Heart right ventricle (tissue), 16 donors: ENCODE results near the gene DYRK1A. TPM values are rescaled to one million over a fixed set of nuclear protein-coding genes. Genes with fewer than 3 reads are reported as not detected.

Source experiments
- ATAC-seq, 8 donors: fragments of 200-7000 bp; cut with Tn5 transposase; one replicate each; pipeline ENCODE4 v1.9.1; 2020; ENCODE audit warnings: mild to moderate bottlenecking in 8 of 8, moderate library complexity in 8 of 8, moderate number of reproducible peaks in 1 of 8
- DNase-seq, 2 donors: peaks; one replicate each; pipeline ENCODE4 v3.0.0-alpha.2; 2020
- H3K27ac ChIP-seq, 10 donors: fragments of 200-600 bp; sonication (generic) in 2 of 10; one replicate each; pipeline versions ENCODE4 v1.5.0 to v1.8.0; 2020 to 2022; ENCODE audit warnings: mild to moderate bottlenecking in 3 of 10
- H3K27me3 ChIP-seq, 7 donors: fragments of 200-600 bp; one replicate each; pipeline ENCODE4 v1.8.0; 2021 to 2022; ENCODE audit warnings: mild to moderate bottlenecking in 2 of 7
- H3K36me3 ChIP-seq, 9 donors: fragments of 200-600 bp; sonication (generic) in 1 of 9; one replicate each; pipeline versions ENCODE4 v1.5.0 to v1.8.0; 2020 to 2022; ENCODE audit warnings: mild to moderate bottlenecking in 2 of 9
- H3K4me1 ChIP-seq, 9 donors: fragments of 200-600 bp; sonication (generic) in 1 of 9; one replicate each; pipeline versions ENCODE4 v1.5.0 to v1.8.0; 2020 to 2022; ENCODE audit warnings: mild to moderate bottlenecking in 4 of 9
- H3K4me3 ChIP-seq, 10 donors: fragments of 200-600 bp; sonication (generic) in 2 of 10; one replicate each; pipeline versions ENCODE4 v1.5.0 to v1.8.0; 2020 to 2022; ENCODE audit warnings: mild to moderate bottlenecking in 7 of 10, moderate library complexity in 2 of 10
- H3K9me3 ChIP-seq, 11 donors: fragments of 200-600 bp in 10 of 11; sonication (generic) in 2 of 11; one replicate each; pipeline versions ENCODE4 v1.5.0 to v1.8.0; 2013 to 2022; ENCODE audit warnings: mild to moderate bottlenecking in 2 of 11, control low read depth in 1 of 11, moderate library complexity in 1 of 11
- WGBS, 2 donors: extraction: QIAGEN DNeasy Blood & Tissue Kit; methylation state at CpG; one replicate each; pipeline ENCODE4 v1.1.7; 2013; ENCODE audit warnings: inconsistent platforms in 1 of 2; 5-methylcytosine and 5-hydroxymethylcytosine counted together
- intact Hi-C, 10 donors: fragments of 100-400 bp; cut with DNase I; formaldehyde crosslinking; loops; one replicate each; pipeline versions ENCODE4 v1.11.1 to v1.14.2; 2022
- polyA plus RNA-seq, 2 donors: library from polyadenylated mRNA; stranded (reverse); fragments of 200-250 nt; gene quantifications; one replicate each; pipeline ENCODE4 v1.2.3, GENCODE V29; 2013
- total RNA-seq, 10 donors: library from RNA; stranded (reverse); fragmentation: NEBNext Ultra II Directional in 3 of 10; extraction: Animal tissue kit (Norgen Biotek cat#: 25700) in 3 of 10; gene quantifications; one replicate each; pipeline versions ENCODE4 v1.2.1 to v1.2.4, GENCODE V29; 2021 to 2023
- TF ChIP-seq, protein P1 (sequence below), 9 donors: fragments of 200-600 bp; sonication (generic) in 2 of 9; IDR thresholded peaks; one replicate each; pipeline versions ENCODE4 v1.5.0 to v1.8.0; 2021 to 2022; ENCODE audit warnings: antibody characterized with exemption in 9 of 9, mild to moderate bottlenecking in 5 of 9, moderate library complexity in 1 of 9
- donor health status: Arrhythmogenic right ventricular cardiomyopathy.
- donor health status: ischemic (EF 13 %, LVEDD 7.1; RV severe dilation, severe dysfunction).
- donor health status: healthy with polysubstance abuse.
- donor health status: DM: no; HTN: yes; CAD: no.
- donor health status: DM: no; HTN: no; CAD: no.
- donor health status: ischemic (EF 25% LVEDD 6.9; RV normal size, moderate dysfunction).
- donor health status: ischemic (EF 25% LVEDD 5.7; RV mildly dilated, moderate dysfunction).
- donor health status: healthy.
- donor health status: DM: yes; HTN: yes; CAD: no.
- donor health status: Ischemic cardiomyopathy.
- donor health status: ischemic (EF 35%, LVEDD 5.7; RV mildly dilated, moderate dysfunction).
- donor health status: nonischemic (EF 11% LVEDD 7.7; RV severe dilation, severe dysfunction).
- donor health status: DM: yes; HTN: yes; CAD: no.
- donor health status: PGD.
- donor health status: ischemic (EF 29% LVEDD 5.4; RV normal size, mild dysfunction).
- donor health status: nonischemic (EF 23%, LVEDD 6.1; RV moderate dilation, normal function).

Gene DYRK1A
- total and polyA plus RNA-seq, 12 donors = 24.7 to 94.2 (median 73.2) TPM

GRCh38 chr21:37563641-37564340 lies 197.2 kb downstream of the DYRK1A start:
- intact Hi-C loops = loop anchor here in 6 of 10 donors (5.0 to 10.0 kb wide), 7 partner anchors 69 to 489 kb away; partner anchors contain the start of genes DYRK1A (in 3 of the 6), VPS26C (in 2 of the 6), PIGP (in 1 of the 6) and TTC3 (in 1 of the 6)
- H3K27me3 ChIP-seq = no peaks in the 10 kb centered on the region
- no peaks in the 10 kb centered on the region for H3K36me3 ChIP-seq
- DNase-seq (peak; percentile 93), ATAC-seq (peak; percentile 94 to 98 (median 97))
- H3K4me1 ChIP-seq = peaks cover 0 to 40% (median 26%) of the 10 kb centered on the region in 9 donors
- H3K27ac ChIP-seq = peak overlapping the region; percentile 55 to 98 (median 94)
- TF ChIP-seq, protein P1, sequence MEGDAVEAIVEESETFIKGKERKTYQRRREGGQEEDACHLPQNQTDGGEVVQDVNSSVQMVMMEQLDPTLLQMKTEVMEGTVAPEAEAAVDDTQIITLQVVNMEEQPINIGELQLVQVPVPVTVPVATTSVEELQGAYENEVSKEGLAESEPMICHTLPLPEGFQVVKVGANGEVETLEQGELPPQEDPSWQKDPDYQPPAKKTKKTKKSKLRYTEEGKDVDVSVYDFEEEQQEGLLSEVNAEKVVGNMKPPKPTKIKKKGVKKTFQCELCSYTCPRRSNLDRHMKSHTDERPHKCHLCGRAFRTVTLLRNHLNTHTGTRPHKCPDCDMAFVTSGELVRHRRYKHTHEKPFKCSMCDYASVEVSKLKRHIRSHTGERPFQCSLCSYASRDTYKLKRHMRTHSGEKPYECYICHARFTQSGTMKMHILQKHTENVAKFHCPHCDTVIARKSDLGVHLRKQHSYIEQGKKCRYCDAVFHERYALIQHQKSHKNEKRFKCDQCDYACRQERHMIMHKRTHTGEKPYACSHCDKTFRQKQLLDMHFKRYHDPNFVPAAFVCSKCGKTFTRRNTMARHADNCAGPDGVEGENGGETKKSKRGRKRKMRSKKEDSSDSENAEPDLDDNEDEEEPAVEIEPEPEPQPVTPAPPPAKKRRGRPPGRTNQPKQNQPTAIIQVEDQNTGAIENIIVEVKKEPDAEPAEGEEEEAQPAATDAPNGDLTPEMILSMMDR (IDR thresholded peaks at IDR 0.05) = peak in 7 of 9 donors; percentile 34 to 69 (median 46)
- peak overlapping the region; percentile 58 to 92 (median 70) for H3K4me3 ChIP-seq
- WGBS, 2 donors = 0 to 1% methylated on average over 62 to 67 of the region's 67 CpGs
- peaks cover 0 to 6% (median 0%) of the 10 kb centered on the region in 11 donors for H3K9me3 ChIP-seq

- DNase-seq (peak; percentile 70 to 80), ATAC-seq (peak; percentile 67 to 89 (median 83))
- Histone ChIP-seq H3K4me1 (peaks cover 0 to 40% (median 26%) of the 10 kb centered on the region in 9 donors), H3K9me3 (peaks cover 0 to 5% (median 0%) of the 10 kb centered on the region in 11 donors), H3K36me3 (no peaks in the 10 kb centered on the region), H3K27me3 (no peaks in the 10 kb centered on the region), H3K4me3 (peak overlapping the region; percentile 58 to 92 (median 70)), H3K27ac (peak overlapping the region; percentile 55 to 98 (median 94))
- intact Hi-C loops = loop anchor here in 6 of 10 donors (5.0 to 10.0 kb wide), 7 partner anchors 70 to 490 kb away; partner anchors contain the start of genes DYRK1A (in 3 of the 6), VPS26C (in 2 of the 6), PIGP (in 1 of the 6) and TTC3 (in 1 of the 6)
- 10 to 14% methylated on average over 14 of the region's 14 CpGs for WGBS, 2 donors
- TF ChIP-seq, protein P1 (IDR thresholded peaks at IDR 0.05) = peak in 3 of 9 donors; percentile 7 to 10 (median 8)
Measured at GRCh38 chr21:37564341-37564923, 197.9 kb downstream of the DYRK1A start.

DNA sequence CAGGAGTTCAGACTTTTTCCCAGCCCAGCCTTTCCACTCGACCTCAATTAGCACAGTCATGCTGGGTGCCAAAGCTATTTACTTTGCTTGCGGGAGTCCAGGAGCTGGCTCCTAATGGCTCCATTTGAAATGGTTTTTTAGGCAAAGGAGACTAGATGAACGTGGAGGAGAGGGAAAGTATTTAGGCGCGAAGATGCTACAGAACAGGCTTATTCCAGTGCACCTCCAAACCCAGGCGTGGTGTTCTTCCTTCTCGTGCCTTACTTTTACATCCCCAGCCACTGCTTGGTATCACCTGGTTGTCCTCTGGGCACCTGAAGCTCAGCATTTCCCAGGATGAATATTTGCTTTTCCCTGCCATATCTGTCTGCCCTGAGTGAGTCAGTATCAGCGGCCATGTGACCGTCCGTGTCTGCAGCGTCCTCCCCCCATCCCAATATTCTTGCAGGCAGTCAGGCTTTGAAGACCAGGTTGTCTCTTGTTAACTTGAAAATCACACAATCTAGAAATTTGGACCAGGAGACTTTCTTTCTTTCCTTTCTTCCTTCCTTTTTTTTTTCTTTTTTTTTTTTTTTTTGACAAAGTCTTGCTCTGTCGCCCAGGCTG lies 198.5 kb downstream of the DYRK1A start:
- 62 to 66% methylated on average over 12 of the region's 12 CpGs for WGBS, 2 donors
- intact Hi-C loops = loop anchor here in 6 of 10 donors (5.0 to 10.0 kb wide), 7 partner anchors 70 to 490 kb away; partner anchors contain the start of genes DYRK1A (in 4 of the 6), VPS26C (in 2 of the 6), PIGP (in 1 of the 6) and TTC3 (in 1 of the 6)
- H3K4me3 ChIP-seq = peak overlapping the region in 9 of 10 donors; percentile 58 to 92 (median 71)
- ATAC-seq (peak in 3 of 8 donors; percentile 0 to 3 (median 0)), DNase-seq (no peak)
- no peaks in the 10 kb centered on the region for H3K36me3 ChIP-seq
- TF ChIP-seq, protein P1 (IDR thresholded peaks at IDR 0.05) = no peak
- no peaks in the 10 kb centered on the region for H3K27me3 ChIP-seq
- H3K9me3 ChIP-seq = peaks cover 0 to 5% (median 0%) of the 10 kb centered on the region in 11 donors
- peak overlapping the region; percentile 55 to 98 (median 94) for H3K27ac ChIP-seq
- H3K4me1 ChIP-seq = peaks cover 0 to 34% (median 26%) of the 10 kb centered on the region in 9 donors
